Stimulated activated CD8-positive, alpha-beta memory T cell treated with anti-CD3 and anti-CD28 coated beads, Interleukin-12 subunit alpha, Interleukin-12 subunit beta, amount 100 ng/mL, for 24 hours (primary cell): Measurements from ENCODE around the gene CYP26A1.
"Not testable (repeated sequence)": the region's sequence is repeated elsewhere in the genome, so short reads cannot be mapped to it uniquely, and the experiment has no call there.

ENCODE experiments used
- DNase-seq: peaks from one replicate; pipeline ENCODE4 v3.0.0-alpha.2; 2020; ENCODE audit errors: extremely low read depth

Gene CYP26A1

DNA sequence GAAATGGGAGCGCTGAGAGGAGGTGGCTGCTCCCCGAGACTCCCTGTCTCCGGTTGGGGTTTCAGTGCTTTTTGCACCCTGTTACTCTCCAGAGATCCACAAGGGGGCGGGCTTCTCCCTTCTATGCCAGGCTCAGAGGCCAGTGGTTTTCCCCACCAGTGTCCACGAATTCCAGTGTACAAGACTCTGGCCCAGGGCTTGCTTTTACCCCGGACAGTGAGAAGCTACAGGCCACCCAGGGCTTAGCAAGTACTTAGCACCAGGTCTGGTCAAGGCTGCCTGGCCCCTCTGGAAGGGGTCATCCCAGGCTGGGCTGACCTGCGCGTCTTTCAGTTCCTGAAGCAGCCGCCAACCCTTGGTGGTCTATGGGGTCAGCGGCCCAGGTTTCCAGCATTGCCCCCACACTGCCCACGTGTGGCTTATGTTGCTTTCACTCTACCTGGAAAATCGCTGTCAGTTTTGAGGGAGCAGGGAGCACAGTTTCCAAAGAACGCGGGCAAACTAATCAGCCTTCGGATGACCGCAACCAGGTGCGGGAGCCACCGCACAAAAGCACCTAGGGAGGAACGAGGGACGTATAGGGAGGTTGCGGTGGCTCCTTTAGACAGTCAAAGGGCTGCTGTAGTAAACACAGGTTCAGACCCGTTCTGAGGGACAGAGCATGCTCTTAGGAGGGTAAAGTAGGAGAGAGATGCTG is 6.8 kb downstream of the CYP26A1 start:
- DNase-seq = no peak

DNA sequence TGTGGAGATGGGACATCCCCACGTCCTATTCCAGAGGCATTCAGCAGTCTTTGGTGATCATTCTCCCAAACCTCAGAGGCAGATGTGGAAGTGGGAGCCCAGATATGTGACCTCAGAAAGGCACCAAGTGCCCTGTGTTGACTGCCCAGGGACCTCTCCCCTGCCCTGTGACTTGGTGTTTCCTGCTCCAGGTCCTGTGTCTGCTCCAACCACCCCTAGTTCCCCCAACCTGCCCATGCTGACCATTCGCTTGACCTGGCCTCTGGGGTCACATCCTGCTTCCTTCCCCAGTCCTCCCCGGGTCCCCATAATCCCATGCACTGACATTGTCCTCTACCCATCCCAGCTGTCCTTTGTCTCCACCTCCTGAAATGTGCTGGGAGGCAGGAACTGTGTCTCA is 7.6 kb downstream of the CYP26A1 start:
- DNase-seq = no peak

DNA sequence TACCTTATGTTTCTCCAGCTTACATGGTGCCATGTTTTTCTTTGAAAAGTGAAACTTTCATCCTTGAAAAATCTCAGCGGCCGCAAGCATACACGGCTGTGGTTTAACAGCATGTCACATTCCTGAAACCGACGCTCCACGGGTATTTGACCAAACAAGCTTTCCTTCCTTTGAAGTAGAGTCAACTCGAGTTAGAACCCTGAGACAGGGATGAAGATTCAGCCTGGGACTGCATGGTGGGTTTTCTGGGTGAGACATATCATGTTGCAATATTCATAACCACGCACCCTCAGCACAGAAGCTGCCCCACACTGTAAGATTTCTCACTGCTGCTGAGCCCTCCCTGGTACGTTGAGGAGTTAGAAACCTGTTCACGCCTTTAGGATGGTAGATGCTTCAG is 8.1 kb downstream of the CYP26A1 start:
- no peak for DNase-seq

DNA sequence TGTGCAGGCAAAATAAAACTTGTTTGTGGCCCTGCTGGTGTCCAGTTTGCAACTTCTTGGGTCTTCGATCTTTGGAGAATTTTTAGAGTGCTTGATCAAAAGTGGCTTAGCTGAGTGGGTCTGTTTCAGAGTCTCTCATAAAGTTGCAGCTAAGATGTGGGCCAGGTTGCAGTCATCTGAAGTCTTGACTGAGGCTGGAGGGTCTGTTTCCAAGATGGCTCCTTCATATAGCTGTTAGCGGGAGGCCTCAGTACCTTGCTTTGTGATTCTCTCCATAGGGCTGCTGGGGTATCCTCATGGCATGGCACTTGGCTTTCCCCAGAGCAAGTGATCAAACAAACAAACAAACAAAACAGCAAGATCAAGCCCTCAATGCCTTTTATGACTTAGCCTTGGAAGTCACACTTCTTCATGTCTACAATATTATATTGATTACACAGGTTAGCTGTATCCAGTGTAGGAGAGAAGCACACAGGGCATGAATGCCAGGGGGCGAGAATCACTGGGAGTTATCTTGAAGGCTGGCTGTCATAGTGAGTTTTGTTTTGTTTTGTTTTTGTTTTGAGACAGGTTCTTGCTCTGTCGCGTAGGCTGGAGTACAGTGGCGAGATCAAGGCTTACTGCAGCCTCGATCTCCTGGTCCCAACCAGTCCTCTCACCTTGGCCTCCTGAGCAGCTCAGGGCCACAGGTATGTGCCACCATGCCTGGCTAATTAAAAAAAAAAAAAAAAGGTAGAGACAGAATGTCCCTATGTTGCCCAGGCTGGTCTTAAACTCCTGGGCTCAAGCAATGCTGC is 10.2 kb downstream of the CYP26A1 start:
- DNase-seq = no peak

DNA sequence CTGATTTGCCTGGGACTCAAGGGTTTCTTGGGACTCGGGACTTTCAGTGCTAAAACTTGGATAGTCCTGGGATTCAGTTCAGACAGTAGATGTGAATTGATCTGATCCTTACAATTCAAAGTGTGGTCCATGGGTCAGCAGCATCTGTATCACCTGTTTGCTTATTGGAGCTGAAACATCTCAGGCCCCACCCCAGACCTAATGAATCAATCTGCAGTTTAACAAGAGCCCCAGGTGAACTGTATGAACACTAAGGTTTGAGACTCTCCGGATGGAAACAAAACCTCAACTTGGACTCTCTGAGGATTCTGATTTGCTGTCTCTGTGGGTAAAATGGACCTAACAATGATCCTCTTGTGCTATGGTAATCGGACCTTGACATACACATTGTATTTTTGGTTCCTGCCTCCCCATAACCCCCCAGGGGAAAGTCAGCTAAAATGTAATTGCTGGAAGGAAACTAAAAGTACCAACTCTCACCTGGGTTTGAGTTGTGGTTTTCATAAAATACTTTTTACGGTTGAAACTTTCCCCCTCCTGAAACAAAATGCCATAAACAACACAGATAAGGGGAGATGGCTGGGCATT is 11.7 kb downstream of the CYP26A1 start:
- no peak for DNase-seq

DNA sequence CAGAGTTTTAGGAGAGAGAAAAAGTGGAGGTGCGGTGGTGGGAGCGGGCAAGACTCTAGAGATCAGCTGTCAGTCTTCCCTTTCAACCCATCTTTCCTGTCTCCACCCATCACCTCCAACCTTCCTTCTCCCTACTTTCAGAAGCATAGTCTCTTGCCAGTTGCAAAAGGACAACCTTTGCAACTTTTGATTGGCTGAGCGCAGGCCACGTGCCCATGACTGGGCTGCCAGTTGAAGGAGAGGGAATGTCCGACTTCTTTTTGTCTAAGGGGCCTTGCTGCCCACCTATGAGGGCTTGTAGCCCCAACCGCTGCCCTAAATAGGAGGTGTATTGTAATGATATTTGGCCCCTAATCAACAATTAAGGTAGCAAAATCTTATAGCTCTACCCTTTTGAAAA is 12.6 kb downstream of the CYP26A1 start:
- DNase-seq = no peak

DNA sequence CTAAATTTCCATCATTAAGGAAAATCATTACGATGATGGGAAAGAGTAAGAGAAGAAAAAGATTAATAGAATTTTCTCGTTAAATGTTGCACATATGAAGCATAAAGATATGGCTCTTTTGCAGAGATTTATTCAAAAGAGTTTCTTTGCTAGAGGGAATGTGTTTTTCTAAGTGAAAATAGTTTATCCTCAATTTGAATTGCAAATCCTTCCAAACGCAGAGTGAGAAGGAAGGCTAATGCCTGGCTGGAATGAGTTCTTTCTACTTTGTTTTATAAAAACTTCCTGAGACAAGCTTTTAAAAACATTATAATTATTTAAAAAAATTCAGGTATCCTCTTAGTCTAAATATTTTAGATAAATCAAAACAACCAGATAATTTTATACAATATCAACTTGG is 14.2 kb downstream of the CYP26A1 start:
- DNase-seq = no peak

DNA sequence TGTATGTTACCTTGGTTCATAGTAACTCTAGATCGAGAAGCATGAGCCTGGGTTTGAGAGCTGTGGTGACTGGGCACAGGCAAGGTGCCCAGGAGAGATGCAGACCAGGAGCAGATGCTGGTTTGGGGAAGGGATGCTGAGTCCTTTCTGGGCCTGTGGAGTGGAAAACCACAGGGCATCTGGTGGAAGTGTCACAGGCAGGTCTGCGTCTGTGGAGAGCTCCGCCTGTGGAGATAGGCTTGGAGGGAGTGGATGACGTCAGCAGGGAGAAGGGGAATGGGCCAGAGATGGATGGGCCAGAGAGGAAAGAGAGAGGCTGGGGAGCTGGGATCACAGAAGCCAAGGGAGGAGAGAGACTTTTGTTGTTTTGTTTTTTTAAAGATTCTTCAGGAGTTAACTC is 14.8 kb downstream of the CYP26A1 start:
- DNase-seq = no peak

DNA sequence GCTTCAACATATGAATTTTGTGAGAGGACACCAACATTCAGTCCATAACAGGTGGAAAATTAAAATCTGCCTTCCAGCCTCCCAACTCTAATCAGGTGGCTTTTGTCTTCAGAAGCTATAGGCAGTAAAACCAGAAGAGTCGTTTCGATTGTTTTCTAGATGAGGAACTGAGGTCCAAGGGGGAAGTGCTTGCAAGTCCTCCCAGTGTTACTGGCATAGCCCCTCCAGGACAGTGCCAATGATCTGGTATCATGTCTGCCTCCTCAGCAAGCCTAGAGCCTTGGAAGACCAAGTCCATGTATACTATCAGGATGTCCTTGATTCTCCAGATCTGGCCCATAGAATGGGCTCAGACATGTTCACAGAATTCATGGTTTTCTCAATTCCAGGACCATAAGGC is 16.9 kb downstream of the CYP26A1 start:
- no peak for DNase-seq

DNA sequence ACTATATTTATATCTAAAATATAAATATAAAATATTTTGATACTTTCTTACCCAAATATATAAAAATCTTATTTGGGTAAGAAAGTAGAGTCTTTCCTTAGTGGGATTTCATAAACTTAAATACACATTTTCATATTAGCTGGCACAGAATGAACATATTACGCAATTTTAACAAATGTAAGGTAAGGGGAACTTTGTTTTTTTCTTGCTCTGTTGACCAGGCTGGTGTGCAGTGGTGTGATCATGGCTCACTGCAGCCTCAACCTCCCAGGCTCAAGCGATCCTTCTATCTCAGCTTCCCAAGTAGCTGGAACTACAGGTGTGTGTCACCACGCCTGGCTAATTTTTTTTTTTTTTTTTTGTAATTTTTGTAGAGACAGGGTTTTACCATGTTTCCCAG is 18.3 kb downstream of the CYP26A1 start:
- DNase-seq = no peak

DNA sequence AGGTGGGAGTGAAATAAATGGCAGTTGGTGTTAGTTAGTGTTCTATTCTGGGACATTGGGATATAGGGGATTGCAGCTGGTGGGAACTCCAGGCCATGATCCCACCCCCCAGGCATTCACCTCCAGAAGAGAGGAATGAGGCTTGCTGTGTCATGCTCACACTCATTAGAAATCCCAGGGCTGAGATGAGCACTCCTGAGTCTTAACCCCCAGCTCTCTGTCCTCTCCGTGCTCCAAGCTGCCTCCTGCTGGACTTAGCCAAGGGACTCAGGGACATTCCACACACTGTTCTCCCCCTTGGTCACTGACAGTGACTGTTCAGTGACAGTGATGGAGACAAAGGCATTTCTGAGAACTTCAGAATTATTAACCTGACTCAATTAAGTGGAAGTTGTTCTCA is 21.5 kb downstream of the CYP26A1 start:
- no peak for DNase-seq

DNA sequence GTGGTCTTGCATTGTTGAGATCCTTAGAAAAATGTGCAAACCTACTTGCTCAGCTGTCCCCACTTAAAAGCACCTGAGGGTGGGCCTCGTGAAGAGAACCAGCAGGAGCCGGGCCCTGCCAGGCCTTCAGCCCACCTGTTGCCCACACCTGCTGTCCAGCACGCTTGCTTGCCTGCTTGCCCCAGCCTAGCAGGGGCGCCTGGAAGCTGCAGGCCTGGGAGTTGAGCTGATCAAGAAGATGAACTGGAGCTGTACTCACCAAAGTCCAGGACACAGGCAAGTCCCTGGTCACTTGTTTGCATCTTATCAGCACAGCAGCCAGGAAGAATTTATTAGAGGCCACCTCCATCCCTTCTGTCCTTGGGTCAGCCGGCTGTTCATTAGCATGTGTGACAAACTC is 23.2 kb downstream of the CYP26A1 start:
- DNase-seq = no peak

DNA sequence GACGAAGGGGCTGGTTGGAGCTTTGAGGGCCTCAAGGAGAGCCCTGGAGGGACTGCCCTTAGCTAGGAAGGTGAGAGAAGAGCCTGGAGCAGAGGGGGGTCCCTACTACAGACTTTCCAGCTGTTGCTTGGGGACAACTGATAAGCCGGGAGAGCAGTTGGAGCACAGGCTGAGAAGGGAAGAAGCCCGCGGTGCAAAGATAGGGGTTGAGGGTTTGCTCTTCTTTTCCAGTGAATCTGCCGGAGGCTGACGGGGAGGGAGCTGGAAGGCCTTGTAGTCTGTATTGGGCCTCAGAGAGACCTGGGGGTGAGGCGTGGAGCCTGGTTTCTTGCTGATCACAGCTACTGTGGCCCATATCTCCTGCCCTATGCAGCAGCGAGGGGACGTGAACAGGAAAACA is 23.7 kb downstream of the CYP26A1 start:
- DNase-seq = no peak

DNA sequence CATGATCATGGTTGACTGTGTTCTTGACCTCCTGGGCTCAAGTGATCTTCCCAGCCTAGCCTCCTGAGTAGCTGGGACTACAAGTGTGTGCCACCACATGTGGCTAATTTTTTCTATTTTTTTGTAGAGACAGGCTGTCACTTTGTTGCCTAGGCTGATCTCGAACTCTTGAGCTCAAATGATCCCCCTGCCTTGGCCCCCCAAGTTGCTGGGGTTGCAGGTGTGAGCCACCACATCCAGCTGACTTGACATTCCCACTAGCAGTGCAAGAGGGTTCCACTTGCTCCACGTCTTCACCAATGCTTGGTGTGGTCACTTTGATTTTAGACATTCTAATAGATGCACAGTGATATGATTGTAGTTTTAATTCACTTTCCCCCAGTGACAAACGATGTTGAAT is 25.1 kb downstream of the CYP26A1 start:
- DNase-seq = no peak

DNA sequence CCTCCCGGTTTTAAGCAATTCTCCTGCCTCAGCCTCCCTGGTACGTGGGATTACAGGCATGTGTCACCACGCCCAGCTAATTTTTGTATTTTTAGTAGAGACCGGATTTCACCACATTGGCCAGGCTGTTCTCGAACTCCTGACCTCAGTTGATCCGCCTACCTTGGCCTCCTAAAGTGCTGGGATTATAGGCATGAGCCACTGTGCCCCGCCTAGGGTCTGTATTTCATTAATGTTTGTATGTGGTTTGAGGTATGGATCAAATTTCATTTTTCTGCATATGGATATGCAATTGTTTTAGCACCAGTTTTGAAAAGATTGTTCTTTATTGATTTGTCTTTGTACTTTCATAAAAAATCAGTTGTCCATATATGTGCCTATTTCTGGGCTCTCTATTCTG is 26.0 kb downstream of the CYP26A1 start:
- DNase-seq = no peak

DNA sequence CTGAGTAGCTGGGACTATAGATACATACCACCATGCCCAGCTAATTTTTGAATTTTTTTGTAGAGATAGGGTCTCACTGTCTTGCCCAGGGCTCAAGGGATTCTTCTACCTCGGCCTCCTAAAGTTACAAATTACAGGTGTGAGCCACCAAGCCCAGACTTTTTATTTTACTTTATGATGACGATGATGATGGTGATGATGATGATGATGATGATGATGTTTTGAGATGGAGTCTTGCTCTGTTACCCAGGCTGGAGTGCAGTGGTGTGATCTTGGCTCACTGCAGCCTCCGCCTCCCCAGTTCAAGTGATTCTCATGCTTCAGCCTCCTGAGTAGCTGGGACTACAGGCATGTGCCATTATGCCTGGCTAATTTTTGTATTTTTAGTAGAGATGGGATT is 27.5 kb downstream of the CYP26A1 start:
- not testable (repeated sequence) for DNase-seq

DNA sequence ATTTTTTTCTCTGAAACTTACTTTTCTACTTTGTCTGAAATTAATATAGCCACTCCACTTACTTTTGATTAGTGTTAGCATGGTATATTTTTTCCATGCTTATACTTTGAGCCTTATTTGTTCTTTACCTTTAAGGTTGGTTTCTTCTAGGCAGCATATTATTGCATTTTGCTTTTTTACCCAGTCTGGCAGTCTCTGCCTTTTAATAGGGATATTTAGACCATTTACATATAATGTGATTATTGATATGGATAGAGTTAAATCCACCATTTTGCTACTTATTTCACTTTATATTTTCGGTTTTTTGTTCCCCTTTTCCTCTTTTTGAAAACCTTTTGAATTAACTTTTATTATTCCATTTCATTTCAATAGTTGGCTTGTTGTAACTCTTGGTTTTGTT is 30.3 kb downstream of the CYP26A1 start:
- no peak for DNase-seq

DNA sequence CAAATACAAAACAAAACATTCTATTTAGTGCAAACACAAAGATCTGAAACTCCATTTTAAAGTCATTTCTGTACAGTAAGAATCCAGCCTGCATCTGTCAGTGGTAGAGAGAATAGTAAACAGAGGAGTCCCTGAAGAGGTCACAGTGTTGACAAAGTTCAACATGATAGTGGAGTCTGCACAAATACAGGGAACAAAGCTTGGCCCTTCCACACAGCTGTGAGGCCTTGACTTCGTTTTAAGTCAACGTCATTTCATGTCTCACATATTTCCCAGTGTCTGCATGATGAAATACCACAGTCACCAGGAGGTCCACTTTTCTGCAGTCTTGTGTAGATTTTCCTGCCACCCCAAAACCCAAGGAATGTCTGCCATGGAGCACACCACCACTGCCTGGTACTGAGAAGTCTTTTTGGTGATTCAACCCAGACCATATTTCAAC is 33.0 kb downstream of the CYP26A1 start:
- no peak for DNase-seq

DNA sequence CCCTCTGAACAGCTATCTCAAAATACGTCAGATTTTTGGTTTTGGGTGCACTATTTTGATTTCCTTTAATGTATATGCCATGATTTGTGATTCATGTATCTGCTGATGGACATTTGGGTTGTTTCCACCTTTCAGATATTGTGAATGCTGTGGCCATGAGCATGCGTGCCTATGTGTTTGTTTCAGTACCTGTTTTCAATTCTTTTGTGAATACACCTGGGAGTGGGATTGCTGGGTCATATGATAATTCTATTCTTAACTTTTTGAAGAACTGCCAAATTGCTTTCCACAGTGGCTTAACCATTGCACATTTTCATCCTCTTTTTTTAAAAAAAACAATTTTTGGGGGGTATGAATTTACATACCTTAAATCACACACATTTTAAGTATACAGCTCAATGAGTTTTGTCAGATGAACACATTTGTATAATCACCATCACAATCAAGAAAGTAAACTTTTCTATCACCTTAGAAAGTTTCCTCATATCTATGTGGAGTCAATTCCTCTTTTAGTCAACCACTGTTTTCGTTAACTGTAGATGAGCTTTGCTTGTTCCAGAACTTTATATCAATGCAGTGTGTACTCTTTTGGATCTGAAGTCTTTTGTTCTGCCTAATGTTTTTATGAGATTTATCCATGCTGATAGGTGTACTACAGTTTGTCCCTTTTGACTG is 36.9 kb downstream of the CYP26A1 start:
- DNase-seq = no peak

DNA sequence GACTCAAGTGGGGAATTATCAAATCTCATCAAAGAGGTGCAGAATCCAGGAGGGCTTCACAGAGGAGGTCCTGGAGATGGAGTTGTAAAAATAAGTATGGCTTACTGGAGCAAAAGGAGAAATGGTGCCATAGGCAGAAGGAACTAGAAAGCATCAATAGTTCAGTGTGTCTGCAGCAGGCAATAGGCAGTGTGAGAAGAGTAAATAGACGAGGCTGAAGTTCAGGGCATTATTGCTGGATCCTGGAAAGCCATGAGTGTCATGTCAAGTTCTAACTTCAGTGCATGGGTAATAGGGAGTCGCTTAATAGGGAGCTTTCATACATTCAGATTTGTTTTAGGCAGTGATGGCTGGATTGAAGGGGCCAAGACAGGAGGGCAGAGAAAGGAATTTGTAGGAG is 39.3 kb downstream of the CYP26A1 start:
- DNase-seq = no peak

DNA sequence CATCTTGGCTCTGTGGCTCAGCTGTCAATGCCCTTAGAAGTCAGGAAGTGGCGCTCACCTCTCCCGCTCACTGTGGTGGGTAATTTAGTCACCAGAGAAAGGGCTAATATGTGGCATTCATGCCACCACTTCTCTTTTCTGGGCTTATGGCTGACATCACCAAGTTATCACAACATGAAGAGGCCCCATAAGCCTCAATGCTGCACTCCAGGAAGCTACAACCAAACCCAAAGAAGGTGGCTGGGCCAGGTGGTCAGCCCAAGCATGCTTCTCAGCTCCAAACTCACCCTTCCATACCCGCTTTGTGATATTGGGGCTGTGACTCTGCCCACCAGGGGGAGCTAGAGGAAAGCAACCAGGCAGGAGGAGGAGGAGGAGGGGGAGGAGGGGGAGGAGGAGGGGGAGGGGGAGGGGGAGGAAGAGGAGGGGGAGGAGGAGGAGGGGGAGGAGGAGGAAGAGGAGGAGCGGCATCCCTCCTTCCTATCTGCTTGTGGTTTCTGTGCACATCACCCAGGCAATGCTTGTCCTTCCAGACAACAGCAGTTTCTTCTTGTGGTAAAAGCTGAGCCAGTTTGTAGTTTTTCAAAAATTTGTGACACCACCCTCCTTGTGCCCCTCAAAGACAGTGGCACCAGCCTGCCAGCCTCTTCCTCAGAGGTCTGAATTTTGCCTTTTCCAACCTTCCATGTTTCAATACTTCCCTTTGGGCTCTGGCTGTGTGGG is 42.1 kb downstream of the CYP26A1 start:
- DNase-seq = peak; percentile 25

DNA sequence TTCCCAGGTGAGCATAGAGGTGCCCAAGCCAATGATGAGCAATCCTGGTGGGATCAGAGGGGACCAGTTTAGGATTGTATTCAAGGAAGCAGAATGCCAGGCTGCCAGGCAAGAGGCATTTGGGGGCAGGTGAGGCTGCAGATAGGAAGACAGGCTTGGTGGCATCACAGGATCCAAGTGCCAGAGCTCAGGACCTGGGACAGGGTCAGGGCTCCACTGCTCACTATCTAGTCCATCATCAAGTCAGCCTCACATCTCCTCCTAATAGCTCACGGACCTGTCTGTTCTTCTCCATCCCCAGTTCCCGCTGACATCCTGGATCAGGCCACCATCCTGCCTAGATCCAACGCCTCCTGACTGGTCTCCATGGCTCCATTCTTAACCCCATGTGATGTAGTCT is 47.6 kb downstream of the CYP26A1 start:
- no peak for DNase-seq
